ENCODE measurements around the gene POU3F1.

POU3F1 gene

DNA sequence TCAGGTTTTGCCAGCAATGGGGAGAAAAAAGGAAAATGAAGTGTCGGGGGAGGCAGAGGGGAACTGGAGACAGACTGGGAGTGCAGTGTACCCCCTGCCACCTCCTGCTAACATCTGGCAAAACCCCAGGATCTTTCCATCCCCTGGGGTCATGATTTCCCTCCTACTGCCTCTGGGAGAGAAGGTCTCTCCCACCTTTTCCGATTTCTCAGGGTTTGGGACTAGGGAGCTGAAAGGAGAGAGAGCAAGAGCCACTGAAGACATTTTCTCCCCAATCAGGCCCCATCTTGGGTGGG, 46.4 kb downstream of the POU3F1 start:
- Histone ChIP-seq H3K27ac (ENCODE audit: low read length) (no peak overlapping the region), H3K4me1 (ENCODE audit: low read length) (peaks cover 15% of the 10 kb centered on the region), H3K9me3 (ENCODE audit: insufficient read depth, low read length) (no peaks in the 10 kb centered on the region), H3K27me3 (ENCODE audit: low read depth, low read length) (no peaks in the 10 kb centered on the region), H3K36me3 (replicated peaks; ENCODE audit: low read depth, low read length) (no peaks in the 10 kb centered on the region), H3K4me3 (ENCODE audit: low read length) (no peak overlapping the region), H4K20me1 (ENCODE audit: insufficient read depth, low read length) (no peaks in the 10 kb centered on the region), H2AFZ (ENCODE audit: low read depth, low read length) (no peak overlapping the region), H3K79me2 (ENCODE audit: low read length) (peaks cover 30% of the 10 kb centered on the region), H3K9ac (ENCODE audit: low read length) (no peak overlapping the region), H3K4me2 (ENCODE audit: low read length) (no peak overlapping the region)
- no peak for TF ChIP-seq EZH2phosphoT487 (IDR thresholded peaks at IDR 0.05; ENCODE audit: low read depth)
- TF ChIP-seq, protein P1, sequence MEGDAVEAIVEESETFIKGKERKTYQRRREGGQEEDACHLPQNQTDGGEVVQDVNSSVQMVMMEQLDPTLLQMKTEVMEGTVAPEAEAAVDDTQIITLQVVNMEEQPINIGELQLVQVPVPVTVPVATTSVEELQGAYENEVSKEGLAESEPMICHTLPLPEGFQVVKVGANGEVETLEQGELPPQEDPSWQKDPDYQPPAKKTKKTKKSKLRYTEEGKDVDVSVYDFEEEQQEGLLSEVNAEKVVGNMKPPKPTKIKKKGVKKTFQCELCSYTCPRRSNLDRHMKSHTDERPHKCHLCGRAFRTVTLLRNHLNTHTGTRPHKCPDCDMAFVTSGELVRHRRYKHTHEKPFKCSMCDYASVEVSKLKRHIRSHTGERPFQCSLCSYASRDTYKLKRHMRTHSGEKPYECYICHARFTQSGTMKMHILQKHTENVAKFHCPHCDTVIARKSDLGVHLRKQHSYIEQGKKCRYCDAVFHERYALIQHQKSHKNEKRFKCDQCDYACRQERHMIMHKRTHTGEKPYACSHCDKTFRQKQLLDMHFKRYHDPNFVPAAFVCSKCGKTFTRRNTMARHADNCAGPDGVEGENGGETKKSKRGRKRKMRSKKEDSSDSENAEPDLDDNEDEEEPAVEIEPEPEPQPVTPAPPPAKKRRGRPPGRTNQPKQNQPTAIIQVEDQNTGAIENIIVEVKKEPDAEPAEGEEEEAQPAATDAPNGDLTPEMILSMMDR (IDR thresholded peaks at IDR 0.05; ENCODE audit: low read depth, low read length): no peak

DNA sequence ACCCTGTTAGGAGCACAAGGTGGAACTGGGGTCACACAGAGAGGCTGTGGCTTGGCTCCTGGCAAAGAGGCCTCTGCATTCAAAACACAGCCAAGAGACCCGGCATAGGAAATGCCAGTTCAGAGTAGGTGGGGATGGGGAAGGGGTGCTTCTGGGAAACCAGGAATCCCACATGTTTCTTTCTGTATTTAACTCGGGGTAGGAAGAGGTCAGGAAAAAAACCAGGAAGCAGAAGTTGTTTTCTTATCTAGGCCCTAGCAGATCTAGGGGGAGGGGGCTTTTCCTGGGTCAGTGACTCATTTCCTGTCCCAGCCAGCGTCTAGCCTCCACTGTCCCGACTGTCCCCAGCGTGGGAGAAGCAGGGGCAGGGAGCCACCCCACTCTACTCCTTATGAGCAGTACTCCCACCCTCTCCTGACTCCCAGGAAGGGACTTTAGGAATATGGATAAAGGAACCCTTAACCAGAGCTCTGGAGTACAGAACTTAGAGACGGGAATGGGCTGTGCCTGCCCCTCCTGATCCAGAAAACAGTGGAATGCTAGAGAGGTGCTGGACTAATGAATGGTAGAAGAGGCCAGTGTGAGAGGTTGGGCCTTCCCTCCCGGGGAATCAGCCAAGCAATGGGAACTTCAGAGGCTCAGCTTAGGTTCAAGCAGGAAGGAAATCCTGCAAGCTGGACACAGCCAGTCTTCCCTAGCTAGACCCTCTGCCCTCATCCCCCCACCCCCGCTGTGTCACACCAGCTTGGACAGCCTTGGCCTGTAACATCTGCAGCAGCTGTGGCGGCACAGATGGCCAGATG, 47.0 kb downstream of the POU3F1 start:
- Histone ChIP-seq H3K4me1 (ENCODE audit: low read length) (peaks cover 21% of the 10 kb centered on the region), H3K4me2 (ENCODE audit: low read length) (no peak overlapping the region), H3K4me3 (ENCODE audit: low read length) (no peak overlapping the region), H3K9me3 (ENCODE audit: insufficient read depth, low read length) (no peaks in the 10 kb centered on the region), H3K9ac (ENCODE audit: low read length) (no peak overlapping the region), H4K20me1 (ENCODE audit: insufficient read depth, low read length) (no peaks in the 10 kb centered on the region), H2AFZ (ENCODE audit: low read depth, low read length) (no peak overlapping the region), H3K36me3 (replicated peaks; ENCODE audit: low read depth, low read length) (no peaks in the 10 kb centered on the region), H3K79me2 (ENCODE audit: low read length) (peaks cover 27% of the 10 kb centered on the region), H3K27me3 (ENCODE audit: low read depth, low read length) (no peaks in the 10 kb centered on the region), H3K27ac (ENCODE audit: low read length) (no peak overlapping the region)
- no peak for TF ChIP-seq EZH2phosphoT487 (IDR thresholded peaks at IDR 0.05; ENCODE audit: low read depth)
- TF ChIP-seq, protein P1 (IDR thresholded peaks at IDR 0.05; ENCODE audit: low read depth, low read length): no peak

DNA sequence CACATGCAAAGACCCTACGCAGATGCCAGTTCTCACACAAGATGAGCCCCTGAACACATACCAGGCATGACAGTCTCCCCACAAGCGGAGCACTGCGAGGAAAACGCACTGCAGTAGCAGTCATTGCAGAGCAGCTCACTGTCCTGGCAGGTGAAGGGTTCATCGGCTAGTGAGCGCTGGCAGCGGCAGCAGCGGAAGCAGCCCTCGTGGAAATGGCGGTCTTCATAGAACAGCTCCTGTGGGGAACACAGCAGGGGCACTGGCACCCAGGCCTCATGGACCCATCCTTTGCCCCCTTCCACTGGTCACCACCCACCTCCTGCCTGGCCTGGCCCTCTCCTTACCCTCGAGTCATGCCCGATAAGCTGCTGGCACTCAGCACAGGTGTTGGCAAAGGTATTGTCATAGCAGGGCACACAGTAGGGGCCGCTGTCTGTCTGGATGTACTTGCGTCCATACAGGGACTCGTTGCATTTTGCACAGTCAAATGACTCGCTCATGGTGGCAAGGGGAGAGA, 47.6 kb downstream of the POU3F1 start:
- Histone ChIP-seq H3K9me3 (ENCODE audit: insufficient read depth, low read length) (no peaks in the 10 kb centered on the region), H3K9ac (ENCODE audit: low read length) (no peak overlapping the region), H3K4me2 (ENCODE audit: low read length) (no peak overlapping the region), H3K4me3 (ENCODE audit: low read length) (no peak overlapping the region), H3K36me3 (replicated peaks; ENCODE audit: low read depth, low read length) (no peaks in the 10 kb centered on the region), H3K27me3 (ENCODE audit: low read depth, low read length) (no peaks in the 10 kb centered on the region), H4K20me1 (ENCODE audit: insufficient read depth, low read length) (no peaks in the 10 kb centered on the region), H3K4me1 (ENCODE audit: low read length) (peaks cover 18% of the 10 kb centered on the region), H2AFZ (ENCODE audit: low read depth, low read length) (no peak overlapping the region), H3K79me2 (ENCODE audit: low read length) (peaks cover 21% of the 10 kb centered on the region), H3K27ac (ENCODE audit: low read length) (no peak overlapping the region)
- TF ChIP-seq, protein P1 (IDR thresholded peaks at IDR 0.05; ENCODE audit: low read depth, low read length): no peak

DNA sequence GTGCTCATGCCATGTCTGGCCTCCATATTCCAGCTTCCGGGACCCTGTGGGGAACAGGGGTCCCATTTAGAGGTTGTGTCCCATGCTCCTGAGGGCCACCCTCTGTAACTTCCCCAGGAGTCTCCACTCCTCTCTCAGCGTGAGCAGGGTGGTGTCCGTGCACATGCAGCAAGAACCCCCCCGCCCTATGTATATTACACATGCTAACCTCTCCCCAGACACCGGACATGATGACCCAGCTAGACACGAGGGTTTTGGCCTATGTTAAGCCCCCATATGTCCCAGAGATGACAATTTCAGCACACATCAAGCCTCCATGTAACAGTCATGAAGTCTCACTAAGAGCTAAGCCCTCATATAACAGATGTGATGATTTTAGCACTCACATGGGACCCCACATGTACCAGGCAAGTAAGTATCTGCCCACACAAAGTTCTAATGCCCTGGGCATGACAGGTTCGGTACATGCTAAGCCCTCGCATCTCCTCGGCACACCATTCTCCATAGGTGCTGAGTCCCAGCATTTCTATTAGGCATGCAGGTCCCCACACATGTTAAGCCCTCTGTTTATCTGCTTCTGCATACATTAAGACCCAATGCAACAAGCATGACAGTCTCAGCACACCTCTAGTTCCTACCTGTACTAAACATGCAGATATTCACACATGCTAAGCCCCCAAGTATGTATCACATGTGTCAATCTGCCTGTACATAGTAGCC, 48.3 kb downstream of the POU3F1 start:
- H3K4me3 ChIP-seq (ENCODE audit: low read length): no peak overlapping the region
- no peaks in the 10 kb centered on the region for H3K9me3 ChIP-seq (ENCODE audit: insufficient read depth, low read length)
- no peak overlapping the region for H3K9ac ChIP-seq (ENCODE audit: low read length)
- H3K79me2 ChIP-seq (ENCODE audit: low read length): peaks cover 14% of the 10 kb centered on the region
- no peak overlapping the region for H3K4me2 ChIP-seq (ENCODE audit: low read length)
- TF ChIP-seq EZH2phosphoT487 (IDR thresholded peaks at IDR 0.05; ENCODE audit: low read depth): no peak
- TF ChIP-seq, protein P1 (IDR thresholded peaks at IDR 0.05; ENCODE audit: low read depth, low read length): no peak
- H3K27me3 ChIP-seq (ENCODE audit: low read depth, low read length): no peaks in the 10 kb centered on the region
- no peak overlapping the region for H3K27ac ChIP-seq (ENCODE audit: low read length)
- H2AFZ ChIP-seq (ENCODE audit: low read depth, low read length): no peak overlapping the region
- no peaks in the 10 kb centered on the region for H4K20me1 ChIP-seq (ENCODE audit: insufficient read depth, low read length)
- H3K36me3 ChIP-seq (replicated peaks; ENCODE audit: low read depth, low read length): no peaks in the 10 kb centered on the region
- peaks cover 11% of the 10 kb centered on the region for H3K4me1 ChIP-seq (ENCODE audit: low read length)

Measured in OCI-LY3 (cell line).